ENCODE results near the gene HSCB. TPM values are rescaled to one million over a fixed set of nuclear protein-coding genes. Genes with fewer than 3 reads are reported as not detected.

The HSCB gene
- total RNA-seq = 17.9 and 21.1 TPM in 2 replicates

GRCh38 chr22:28741785-28742561 is at the start of gene HSCB, which contains the start of gene CHEK2:
TSS of gene HSCB (plus strand) at chr22:28742039. CDS start at chr22:28742096, 57 bp downstream.
TSS of gene CHEK2 (minus strand) at chr22:28741820. CDS start at chr22:28734721, 7,099 bp downstream.

GRCh38 chr22:28772633-28773460 is 31.0 kb downstream of the HSCB start, which contains the start of gene CCDC117:
TSS of gene CCDC117 (plus strand) at chr22:28772695. CDS start at chr22:28772850, 155 bp downstream.

GRCh38 chr22:28800308-28801041 is 58.6 kb downstream of the HSCB start, which contains the start of gene XBP1:
TSS of gene XBP1 (minus strand) at chr22:28800569.

Other genes with a start within 250 kb of the HSCB start
- 13.3 and 59.9 TPM in 2 replicates for gene TTC28, start 62.2 kb upstream of the HSCB start, total RNA-seq
- 15.9 and 25.8 TPM in 2 replicates for gene CHEK2, start 219 bp upstream of the HSCB start, total RNA-seq
- gene CCDC117, start 30.7 kb downstream of the HSCB start, total RNA-seq = 15.6 and 28.9 TPM in 2 replicates
- 178 and 254 TPM in 2 replicates for gene XBP1, start 58.5 kb downstream of the HSCB start, total RNA-seq
- gene ZNRF3, start 141.5 kb downstream of the HSCB start, total RNA-seq = 2.7 and 3.6 TPM in 2 replicates